ENCODE measurements around the gene PSMD11. TPM values are rescaled to one million over a fixed set of nuclear protein-coding genes. Genes with fewer than 3 reads are reported as not detected.

PSMD11 gene
- total RNA-seq, 1 experiment from 2014 or later = 169 TPM

- peaks cover 21% of the 10 kb centered on the region for H3K27me3 Mint-ChIP-seq (ENCODE audit: low read depth)
- H2BK20ac ChIP-seq (ENCODE audit: low read depth, low read length, poor library complexity, severe bottlenecking) = no peak overlapping the region
- no peak overlapping the region for H4K5ac ChIP-seq (ENCODE audit: insufficient read length, low read depth, low read length)
- no peak overlapping the region for H3K23ac ChIP-seq (ENCODE audit: insufficient read length, low read depth, low read length)
- WGBS (ENCODE audit: extremely low coverage, insufficient read length, low lambda C conversion rate) = no CpG with 5 or more reads among the region's 2 CpGs
- H3K18ac ChIP-seq (ENCODE audit: insufficient read length, low read depth, low read length) = no peak overlapping the region
- no peak overlapping the region for H2BK5ac ChIP-seq (ENCODE audit: insufficient read length, low read length)
- H3K4me2 ChIP-seq (ENCODE audit: insufficient read depth, insufficient read length, low read length) = no peak overlapping the region
- H4K20me1 ChIP-seq (ENCODE audit: control insufficient read depth, insufficient read depth, insufficient read length) = no peaks in the 10 kb centered on the region
- H3K4me1 ChIP-seq (ENCODE audit: insufficient read depth, low read length) = no peaks in the 10 kb centered on the region
- no peak for DNase-seq
- TF ChIP-seq, protein P1, sequence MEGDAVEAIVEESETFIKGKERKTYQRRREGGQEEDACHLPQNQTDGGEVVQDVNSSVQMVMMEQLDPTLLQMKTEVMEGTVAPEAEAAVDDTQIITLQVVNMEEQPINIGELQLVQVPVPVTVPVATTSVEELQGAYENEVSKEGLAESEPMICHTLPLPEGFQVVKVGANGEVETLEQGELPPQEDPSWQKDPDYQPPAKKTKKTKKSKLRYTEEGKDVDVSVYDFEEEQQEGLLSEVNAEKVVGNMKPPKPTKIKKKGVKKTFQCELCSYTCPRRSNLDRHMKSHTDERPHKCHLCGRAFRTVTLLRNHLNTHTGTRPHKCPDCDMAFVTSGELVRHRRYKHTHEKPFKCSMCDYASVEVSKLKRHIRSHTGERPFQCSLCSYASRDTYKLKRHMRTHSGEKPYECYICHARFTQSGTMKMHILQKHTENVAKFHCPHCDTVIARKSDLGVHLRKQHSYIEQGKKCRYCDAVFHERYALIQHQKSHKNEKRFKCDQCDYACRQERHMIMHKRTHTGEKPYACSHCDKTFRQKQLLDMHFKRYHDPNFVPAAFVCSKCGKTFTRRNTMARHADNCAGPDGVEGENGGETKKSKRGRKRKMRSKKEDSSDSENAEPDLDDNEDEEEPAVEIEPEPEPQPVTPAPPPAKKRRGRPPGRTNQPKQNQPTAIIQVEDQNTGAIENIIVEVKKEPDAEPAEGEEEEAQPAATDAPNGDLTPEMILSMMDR (conservative IDR thresholded peaks at IDR 0.05) = no peak
- H3K79me1 ChIP-seq (ENCODE audit: insufficient read depth, low read depth, low read length, poor library complexity, severe bottlenecking) = peaks cover 8% of the 10 kb centered on the region
- H3K79me2 ChIP-seq (ENCODE audit: insufficient read depth, low read length) = peaks cover 22% of the 10 kb centered on the region
- H3K4ac ChIP-seq (ENCODE audit: low read depth, low read length) = no peak overlapping the region
- H4K8ac ChIP-seq (replicated peaks; ENCODE audit: insufficient read length, low read depth, low read length) = no peak overlapping the region
- H3K9ac ChIP-seq (ENCODE audit: extremely low read depth, insufficient read length, low read length) = peak overlapping the region; percentile 40
- H2BK120ac ChIP-seq (ENCODE audit: low read depth, low read length, poor library complexity, severe bottlenecking) = no peak overlapping the region
- no peak overlapping the region for H4K91ac ChIP-seq (ENCODE audit: insufficient read length, low read depth, low read length)
- no peak overlapping the region for H3K56ac ChIP-seq (ENCODE audit: insufficient read length, low read depth, low read length)
- H2BK15ac ChIP-seq (ENCODE audit: low read depth, low read length) = no peak overlapping the region
- H3K14ac ChIP-seq (ENCODE audit: insufficient read depth, low read length) = no peak overlapping the region
- peak overlapping the region; percentile 41 to 95; a peak in 2 of 5 replicates for H3K4me3 Mint-ChIP-seq
- peaks cover 16% of the 10 kb centered on the region for H3K23me2 ChIP-seq (ENCODE audit: insufficient read length, low read depth, low read length, poor library complexity, severe bottlenecking)
- peaks cover 8 to 16% of the 10 kb centered on the region in 2 experiments; a peak in 4 of 5 replicates for H3K9me3 Mint-ChIP-seq
- H3K36me3 Mint-ChIP-seq (ENCODE audit: insufficient read depth in 1 of 3, low read depth in 3 of 3) = peaks cover 30 to 53% (median 48%) of the 10 kb centered on the region in 3 experiments
- no peak overlapping the region for H2AFZ ChIP-seq (ENCODE audit: low read length)
- H3K27ac Mint-ChIP-seq = peak overlapping the region in 2 of 3 experiments; percentile 20 to 58; a peak in 3 of 7 replicates
- no peaks in the 10 kb centered on the region for H3K9me3 ChIP-seq (ENCODE audit: control insufficient read depth, low read depth, low read length)
- no peak overlapping the region for H2BK12ac ChIP-seq (ENCODE audit: insufficient read length, low read depth, low read length)
- no peak overlapping the region for H3T11ph ChIP-seq (ENCODE audit: low read length)
- H2AK5ac ChIP-seq (ENCODE audit: insufficient read length, low read length) = no peak overlapping the region
- H3K27me3 ChIP-seq (ENCODE audit: insufficient read depth, low read length) = no peaks in the 10 kb centered on the region; the same call in 1 of the 2 replicates
- no peak overlapping the region for H3K27ac ChIP-seq (ENCODE audit: insufficient read length, low read depth, low read length)
- H3K4me1 Mint-ChIP-seq = peaks cover 20 to 23% of the 10 kb centered on the region in 2 experiments
Measured at GRCh38 chr17:32446949-32447348, 2.6 kb downstream of the PSMD11 start.
